GM18520 (cell line): ENCODE results near the gene SCTR.

ENCODE experiments used
- ATAC-seq: cut with Tn5 transposase; IDR thresholded peaks from one replicate; pipeline ENCODE4 v1.9.1; 2021; ENCODE audit not compliant: unreplicated experiment

Gene SCTR

GRCh38 chr2:119523952-119524694 lies at the start of gene SCTR:
TSS of gene SCTR (minus strand) at chr2:119524483. CDS start at chr2:119524226, 257 bp downstream.
- no peak for ATAC-seq

GRCh38 chr2:119567292-119567691 lies 43.0 kb upstream of the SCTR start:
- no peak for ATAC-seq

- ATAC-seq: no peak
Measured at GRCh38 chr2:119565481-119565880, 41.2 kb upstream of the SCTR start.

- no peak for ATAC-seq
Measured at GRCh38 chr2:119553687-119554344, 29.5 kb upstream of the SCTR start.

- ATAC-seq: no peak
Measured at GRCh38 chr2:119552902-119553301, 28.6 kb upstream of the SCTR start.

- ATAC-seq: no peak
Measured at GRCh38 chr2:119550856-119551255, 26.6 kb upstream of the SCTR start.

GRCh38 chr2:119550346-119550745 lies 26.1 kb upstream of the SCTR start:
- no peak for ATAC-seq

- no peak for ATAC-seq
Measured at GRCh38 chr2:119549241-119549640, 25.0 kb upstream of the SCTR start.

- ATAC-seq: no peak
Measured at GRCh38 chr2:119548516-119549120, 24.3 kb upstream of the SCTR start.

GRCh38 chr2:119546447-119546767 lies 22.1 kb upstream of the SCTR start:
- ATAC-seq: no peak

GRCh38 chr2:119545754-119546446 lies 21.6 kb upstream of the SCTR start:
- ATAC-seq: no peak

GRCh38 chr2:119544939-119545475 lies 20.7 kb upstream of the SCTR start:
- no peak for ATAC-seq

- ATAC-seq: no peak
Measured at GRCh38 chr2:119544075-119544938, 20.0 kb upstream of the SCTR start, which contains the start of gene CFAP221. TSS of gene CFAP221 (plus strand) at chr2:119544449. CDS start at chr2:119546132, 1,683 bp downstream.

GRCh38 chr2:119541476-119541875 lies 17.2 kb upstream of the SCTR start:
- no peak for ATAC-seq

- no peak for ATAC-seq
Measured at GRCh38 chr2:119537792-119538191, 13.5 kb upstream of the SCTR start.

GRCh38 chr2:119536707-119537106 lies 12.4 kb upstream of the SCTR start:
- no peak for ATAC-seq

GRCh38 chr2:119536211-119536610 lies 11.9 kb upstream of the SCTR start:
- ATAC-seq: no peak

GRCh38 chr2:119533560-119533959 lies 9.3 kb upstream of the SCTR start:
- ATAC-seq: no peak

- no peak for ATAC-seq
Measured at GRCh38 chr2:119531292-119531691, 7.0 kb upstream of the SCTR start.

GRCh38 chr2:119527999-119528398 lies 3.7 kb upstream of the SCTR start:
- no peak for ATAC-seq
